ENCODE data around the gene DCDC1.

The DCDC1 gene

DNA sequence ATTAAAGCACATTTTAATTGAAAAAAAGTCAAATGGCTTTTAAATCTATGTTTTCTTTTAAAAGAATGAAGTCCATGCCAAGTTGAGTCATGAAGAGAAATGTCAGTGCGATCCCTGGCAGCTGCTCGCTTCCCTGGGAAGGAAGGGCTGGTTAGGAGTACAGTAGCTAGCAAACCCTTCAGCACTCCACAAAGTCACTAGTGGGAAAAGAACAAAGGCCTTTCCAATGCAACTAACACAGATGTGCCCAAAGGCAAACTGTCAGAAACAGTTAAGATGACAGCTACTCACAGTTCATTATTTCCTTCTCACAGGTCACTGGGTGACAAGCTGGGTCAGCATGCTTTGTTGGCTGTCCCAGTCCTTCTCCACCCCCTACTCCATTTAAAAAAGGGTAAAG lies 308.7 kb downstream of the DCDC1 start:
- TF ChIP-seq, protein P1, sequence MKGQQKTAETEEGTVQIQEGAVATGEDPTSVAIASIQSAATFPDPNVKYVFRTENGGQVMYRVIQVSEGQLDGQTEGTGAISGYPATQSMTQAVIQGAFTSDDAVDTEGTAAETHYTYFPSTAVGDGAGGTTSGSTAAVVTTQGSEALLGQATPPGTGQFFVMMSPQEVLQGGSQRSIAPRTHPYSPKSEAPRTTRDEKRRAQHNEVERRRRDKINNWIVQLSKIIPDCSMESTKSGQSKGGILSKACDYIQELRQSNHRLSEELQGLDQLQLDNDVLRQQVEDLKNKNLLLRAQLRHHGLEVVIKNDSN (IDR thresholded peaks at IDR 0.05): no peak
- TF ChIP-seq YY1 (IDR thresholded peaks at IDR 0.05; ENCODE audit: low read depth): no peak
- TF ChIP-seq, protein P2, sequence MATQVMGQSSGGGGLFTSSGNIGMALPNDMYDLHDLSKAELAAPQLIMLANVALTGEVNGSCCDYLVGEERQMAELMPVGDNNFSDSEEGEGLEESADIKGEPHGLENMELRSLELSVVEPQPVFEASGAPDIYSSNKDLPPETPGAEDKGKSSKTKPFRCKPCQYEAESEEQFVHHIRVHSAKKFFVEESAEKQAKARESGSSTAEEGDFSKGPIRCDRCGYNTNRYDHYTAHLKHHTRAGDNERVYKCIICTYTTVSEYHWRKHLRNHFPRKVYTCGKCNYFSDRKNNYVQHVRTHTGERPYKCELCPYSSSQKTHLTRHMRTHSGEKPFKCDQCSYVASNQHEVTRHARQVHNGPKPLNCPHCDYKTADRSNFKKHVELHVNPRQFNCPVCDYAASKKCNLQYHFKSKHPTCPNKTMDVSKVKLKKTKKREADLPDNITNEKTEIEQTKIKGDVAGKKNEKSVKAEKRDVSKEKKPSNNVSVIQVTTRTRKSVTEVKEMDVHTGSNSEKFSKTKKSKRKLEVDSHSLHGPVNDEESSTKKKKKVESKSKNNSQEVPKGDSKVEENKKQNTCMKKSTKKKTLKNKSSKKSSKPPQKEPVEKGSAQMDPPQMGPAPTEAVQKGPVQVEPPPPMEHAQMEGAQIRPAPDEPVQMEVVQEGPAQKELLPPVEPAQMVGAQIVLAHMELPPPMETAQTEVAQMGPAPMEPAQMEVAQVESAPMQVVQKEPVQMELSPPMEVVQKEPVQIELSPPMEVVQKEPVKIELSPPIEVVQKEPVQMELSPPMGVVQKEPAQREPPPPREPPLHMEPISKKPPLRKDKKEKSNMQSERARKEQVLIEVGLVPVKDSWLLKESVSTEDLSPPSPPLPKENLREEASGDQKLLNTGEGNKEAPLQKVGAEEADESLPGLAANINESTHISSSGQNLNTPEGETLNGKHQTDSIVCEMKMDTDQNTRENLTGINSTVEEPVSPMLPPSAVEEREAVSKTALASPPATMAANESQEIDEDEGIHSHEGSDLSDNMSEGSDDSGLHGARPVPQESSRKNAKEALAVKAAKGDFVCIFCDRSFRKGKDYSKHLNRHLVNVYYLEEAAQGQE (IDR thresholded peaks at IDR 0.05; ENCODE audit: low read depth): no peak
- no peak for TF ChIP-seq FOXM1 (IDR thresholded peaks at IDR 0.05; ENCODE audit: borderline replicate concordance, low read depth)
- TF ChIP-seq CEBPB (IDR thresholded peaks at IDR 0.05): no peak
- TF ChIP-seq TEAD4 (IDR thresholded peaks at IDR 0.05): no peak
- TF ChIP-seq, protein P3, sequence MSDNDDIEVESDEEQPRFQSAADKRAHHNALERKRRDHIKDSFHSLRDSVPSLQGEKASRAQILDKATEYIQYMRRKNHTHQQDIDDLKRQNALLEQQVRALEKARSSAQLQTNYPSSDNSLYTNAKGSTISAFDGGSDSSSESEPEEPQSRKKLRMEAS (IDR thresholded peaks at IDR 0.05): no peak
- no peak for TF ChIP-seq EGR1 (IDR thresholded peaks at IDR 0.05)
- TF ChIP-seq ZBTB7A (IDR thresholded peaks at IDR 0.05; ENCODE audit: low read depth): no peak
- TF ChIP-seq CREB1 (IDR thresholded peaks at IDR 0.05; ENCODE audit: low read depth): no peak
- no peak for TF ChIP-seq TAF1 (IDR thresholded peaks at IDR 0.05; ENCODE audit: low read depth)
- TF ChIP-seq NFIC (IDR thresholded peaks at IDR 0.05): no peak
- no peak for TF ChIP-seq EP300 (IDR thresholded peaks at IDR 0.05; ENCODE audit: borderline replicate concordance)
- TF ChIP-seq TCF12 (IDR thresholded peaks at IDR 0.05; ENCODE audit: low read depth): no peak

DNA sequence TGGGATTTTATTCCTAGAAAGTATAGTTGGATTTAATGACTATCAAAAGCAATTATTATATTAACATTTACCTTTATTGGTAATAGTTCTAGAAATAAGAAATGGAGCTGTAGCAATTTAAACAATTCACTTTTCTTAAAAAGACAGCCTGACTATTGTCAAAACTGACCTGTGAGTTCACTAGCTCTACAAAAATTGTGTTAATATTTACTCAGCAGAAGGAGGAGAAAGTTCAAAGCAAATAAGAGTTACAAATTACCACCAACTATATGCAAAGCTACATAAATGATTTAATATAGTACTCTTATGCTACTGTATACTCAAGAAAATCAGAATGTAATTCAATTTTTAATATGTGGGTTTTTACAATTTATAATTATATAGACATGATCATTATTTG lies 310.0 kb downstream of the DCDC1 start:
- TF ChIP-seq RAD21 (IDR thresholded peaks at IDR 0.05; ENCODE audit: low read depth) (no peak), TAF1 (IDR thresholded peaks at IDR 0.05; ENCODE audit: low read depth) (no peak), CREB1 (IDR thresholded peaks at IDR 0.05; ENCODE audit: low read depth) (no peak), YY1 (IDR thresholded peaks at IDR 0.05; ENCODE audit: low read depth) (no peak), ZBTB7A (IDR thresholded peaks at IDR 0.05; ENCODE audit: low read depth) (no peak), NFIC (IDR thresholded peaks at IDR 0.05) (no peak), EP300 (IDR thresholded peaks at IDR 0.05; ENCODE audit: borderline replicate concordance) (no peak), CEBPB (IDR thresholded peaks at IDR 0.05) (no peak), TCF12 (IDR thresholded peaks at IDR 0.05; ENCODE audit: low read depth) (no peak), FOXM1 (IDR thresholded peaks at IDR 0.05; ENCODE audit: borderline replicate concordance, low read depth) (no peak), EGR1 (IDR thresholded peaks at IDR 0.05) (no peak), TEAD4 (IDR thresholded peaks at IDR 0.05) (no peak)
- TF ChIP-seq, protein P2 (IDR thresholded peaks at IDR 0.05; ENCODE audit: low read depth): no peak
- TF ChIP-seq, protein P3 (IDR thresholded peaks at IDR 0.05): no peak
- TF ChIP-seq, protein P1 (IDR thresholded peaks at IDR 0.05): no peak

DNA sequence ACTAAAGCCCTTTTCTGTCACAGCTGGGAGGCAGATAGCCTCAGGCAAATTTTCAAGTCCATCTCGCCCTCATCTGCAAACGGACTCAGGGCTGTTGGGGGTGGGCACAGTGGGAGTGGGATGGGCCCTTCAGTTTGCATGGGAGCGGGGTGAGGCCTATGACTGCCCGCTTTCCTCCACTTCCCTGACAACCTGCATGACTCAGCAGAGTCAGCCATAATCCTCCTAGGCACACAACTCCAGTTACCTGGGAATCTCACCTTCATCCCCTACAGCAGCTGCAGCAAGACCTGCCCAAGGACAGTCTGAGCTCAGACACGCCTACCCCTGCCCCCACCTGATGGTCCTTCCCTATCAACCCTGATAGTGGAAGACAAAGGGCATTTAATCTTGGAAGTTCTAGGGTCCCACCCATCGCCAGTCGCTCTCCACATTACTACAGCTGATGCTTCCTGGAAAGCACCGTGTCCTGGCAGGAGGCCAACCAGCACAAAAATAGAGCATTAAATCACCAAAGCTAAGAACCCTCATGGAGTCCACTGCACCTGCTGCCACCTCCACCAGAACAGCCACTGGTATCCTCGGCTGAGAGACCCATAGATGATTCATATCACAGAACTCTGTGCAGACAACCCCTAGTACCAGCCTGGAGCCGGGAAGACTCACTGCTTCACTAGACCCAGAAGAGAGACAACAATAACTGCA lies 319.3 kb downstream of the DCDC1 start:
- TF ChIP-seq TEAD4 (IDR thresholded peaks at IDR 0.05) (no peak), YY1 (IDR thresholded peaks at IDR 0.05; ENCODE audit: low read depth) (no peak), TCF12 (IDR thresholded peaks at IDR 0.05; ENCODE audit: low read depth) (no peak), CREB1 (IDR thresholded peaks at IDR 0.05; ENCODE audit: low read depth) (no peak), TAF1 (IDR thresholded peaks at IDR 0.05; ENCODE audit: low read depth) (no peak), EP300 (IDR thresholded peaks at IDR 0.05; ENCODE audit: borderline replicate concordance) (no peak), FOXM1 (IDR thresholded peaks at IDR 0.05; ENCODE audit: borderline replicate concordance, low read depth) (no peak), EGR1 (IDR thresholded peaks at IDR 0.05) (no peak), NFIC (IDR thresholded peaks at IDR 0.05) (no peak), CEBPB (IDR thresholded peaks at IDR 0.05) (no peak), ZBTB7A (IDR thresholded peaks at IDR 0.05; ENCODE audit: low read depth) (no peak), RAD21 (IDR thresholded peaks at IDR 0.05; ENCODE audit: low read depth) (no peak)
- TF ChIP-seq, protein P2 (IDR thresholded peaks at IDR 0.05; ENCODE audit: low read depth): no peak
- TF ChIP-seq, protein P1 (IDR thresholded peaks at IDR 0.05): no peak
- TF ChIP-seq, protein P3 (IDR thresholded peaks at IDR 0.05): no peak

Data from Ishikawa (cell line).